IMR-90 (cell line): ENCODE results near the gene HEPACAM.

Experiments used
- CHD1 ChIP-seq: IDR thresholded peaks from 2 replicates; pipeline ENCODE4 v1.6.1; 2012; ENCODE audit warnings: low read depth, low read length, improper control_type of control experiment
- CTCF ChIP-seq: conservative IDR thresholded peaks from 2 replicates; pipeline ENCODE4 v1.5.1; 2012; ENCODE audit warnings: mild to moderate bottlenecking, low read depth, low read length, improper control_type of control experiment
- FOS ChIP-seq: fragments of 150-350 bp; IDR thresholded peaks from 2 replicates; pipeline ENCODE4 v1.6.1; 2016; ENCODE audit warnings: low read depth, low read length
- POLR2A ChIP-seq: IDR thresholded peaks from 2 replicates; pipeline ENCODE4 v1.6.1; 2012; ENCODE audit warnings: mild to moderate bottlenecking, low read depth, low read length
- RAD21 ChIP-seq: IDR thresholded peaks from 2 replicates; pipeline ENCODE4 v1.6.1; 2012; ENCODE audit warnings: low read length, improper control_type of control experiment
- RCOR1 ChIP-seq: IDR thresholded peaks from 2 replicates; pipeline ENCODE4 v1.6.1; 2012; ENCODE audit warnings: mild to moderate bottlenecking, low read length, improper control_type of control experiment; ENCODE audit not compliant: insufficient replicate concordance

DNA sequence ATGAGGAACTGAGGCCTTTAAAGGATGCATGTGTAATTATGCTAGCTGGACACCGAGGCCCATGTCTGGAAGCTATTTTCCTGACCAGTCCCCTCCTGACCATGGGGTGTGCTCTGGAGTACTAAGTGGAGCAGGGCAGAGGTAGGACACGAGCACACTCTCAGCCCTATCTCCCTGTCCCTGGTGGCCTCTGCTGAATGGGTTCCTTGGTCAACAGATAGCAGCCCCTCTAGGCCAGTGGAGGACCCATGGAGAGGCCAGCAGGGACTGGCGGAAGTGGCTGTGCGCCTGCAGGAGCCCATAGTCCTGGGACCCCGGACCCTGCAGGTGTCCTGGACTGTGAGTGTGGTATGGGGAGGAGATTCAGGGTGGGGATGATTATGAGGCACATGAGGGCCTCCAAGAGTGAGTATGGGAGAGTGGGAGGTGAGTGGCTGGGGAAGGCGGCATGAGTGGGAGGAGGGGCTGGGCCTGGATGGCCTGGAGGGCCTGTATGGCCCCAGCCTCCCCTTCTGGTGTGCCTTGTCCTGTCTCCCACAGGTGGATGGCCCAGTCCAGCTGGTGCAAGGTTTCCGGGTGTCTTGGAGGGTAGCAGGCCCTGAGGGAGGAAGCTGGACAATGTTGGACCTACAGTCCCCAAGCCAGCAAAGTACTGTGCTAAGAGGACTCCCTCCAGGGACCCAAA is 61.1 kb downstream of the HEPACAM start:
- TF ChIP-seq CTCF, result no peak
- TF ChIP-seq CHD1, result no peak
- TF ChIP-seq RAD21, result no peak
- no peak for TF ChIP-seq POLR2A
- no peak for TF ChIP-seq RCOR1
- TF ChIP-seq FOS, result no peak
